ENCODE results near the gene APRT. TPM values are rescaled to one million over a fixed set of nuclear protein-coding genes. Genes with fewer than 3 reads are reported as not detected.

Gene APRT
- total and polyA plus RNA-seq, 5 experiments from 2014 or later, result 174 to 492 (median 428) TPM

GRCh38 chr16:88770461-88771293 is 41.1 kb downstream of the APRT start:
- DNase-seq, result peak; percentile 35 to 77 (median 48)
- peak overlapping the region; percentile 36 to 68 (median 58) for H3K4me3 Mint-ChIP-seq
- no peaks in the 10 kb centered on the region for H3K36me3 Mint-ChIP-seq
- no peaks in the 10 kb centered on the region for H3K27me3 Mint-ChIP-seq
- ATAC-seq, result peak; percentile 95
- peak overlapping the region; percentile 66 to 91 (median 84) for H3K27ac Mint-ChIP-seq
- POLR2A ChIA-PET, result interaction anchor here (0.6 to 6.2 kb wide), 10 partner anchors 8 to 132 kb away, joined by 3 to 51 read pairs (median 3); partner anchors contain the start of genes IL17C and PIEZO1
- H3K9me3 Mint-ChIP-seq, result no peaks in the 10 kb centered on the region
- peaks cover 8 to 39% (median 35%) of the 10 kb centered on the region in 4 donors for H3K4me1 Mint-ChIP-seq

- ATAC-seq (peak in 1 of 2 donors; percentile 31), DNase-seq (peak in 1 of 10 donors; percentile 28)
- Mint-ChIP-seq H3K9me3 (no peaks in the 10 kb centered on the region), H3K4me1 (peaks cover 8 to 39% (median 35%) of the 10 kb centered on the region in 4 donors), H3K36me3 (no peaks in the 10 kb centered on the region), H3K4me3 (peak overlapping the region in 5 of 10 donors; percentile 18 to 68 (median 56)), H3K27me3 (no peaks in the 10 kb centered on the region), H3K27ac (peak overlapping the region in 4 of 10 donors; percentile 38 to 69 (median 56))
- POLR2A ChIA-PET, result interaction anchor here (0.6 to 6.2 kb wide), 9 partner anchors 10 to 1021 kb away, joined by 3 to 51 read pairs (median 3); partner anchors contain the start of gene PIEZO1
Observed at GRCh38 chr16:88769617-88770460, 41.9 kb downstream of the APRT start.

GRCh38 chr16:88768071-88768783 is 43.5 kb downstream of the APRT start:
- Mint-ChIP-seq H3K4me3 (no peak overlapping the region), H3K36me3 (peaks cover 0 to 2% (median 0%) of the 10 kb centered on the region in 3 donors), H3K27ac (no peak overlapping the region), H3K27me3 (no peaks in the 10 kb centered on the region), H3K4me1 (peaks cover 10 to 41% (median 37%) of the 10 kb centered on the region in 4 donors), H3K9me3 (no peaks in the 10 kb centered on the region)
- ATAC-seq (no peak), DNase-seq (no peak)
- POLR2A ChIA-PET, result interaction anchor here (1.2 to 6.2 kb wide), 2 partner anchors 14 to 23 kb away, joined by 3 to 51 read pairs; partner anchors contain the start of gene PIEZO1

- no peak for ATAC-seq
- H3K27ac Mint-ChIP-seq, result peak overlapping the region in 2 of 10 donors; percentile 24 to 38
- POLR2A ChIA-PET, result interaction anchor here (1.2 to 6.2 kb wide), 2 partner anchors 15 to 22 kb away, joined by 3 to 51 read pairs; partner anchors contain the start of gene PIEZO1
- no peaks in the 10 kb centered on the region for H3K27me3 Mint-ChIP-seq
- no peak for DNase-seq
- H3K9me3 Mint-ChIP-seq, result no peaks in the 10 kb centered on the region
- H3K36me3 Mint-ChIP-seq, result peaks cover 0 to 3% (median 0%) of the 10 kb centered on the region in 3 donors
- peak overlapping the region in 2 of 10 donors; percentile 19 to 29 for H3K4me3 Mint-ChIP-seq
- H3K4me1 Mint-ChIP-seq, result peaks cover 10 to 41% (median 37%) of the 10 kb centered on the region in 4 donors
Observed at GRCh38 chr16:88767546-88768070, 44.1 kb downstream of the APRT start.

- Mint-ChIP-seq H3K27me3 (no peaks in the 10 kb centered on the region), H3K36me3 (peaks cover 0 to 3% (median 0%) of the 10 kb centered on the region in 3 donors), H3K27ac (peak overlapping the region in 2 of 10 donors; percentile 35 to 38), H3K4me3 (no peak overlapping the region), H3K9me3 (no peaks in the 10 kb centered on the region), H3K4me1 (peaks cover 10 to 41% (median 37%) of the 10 kb centered on the region in 4 donors)
- DNase-seq, result no peak
- no peak for ATAC-seq
- POLR2A ChIA-PET, result interaction anchor here (1.1 to 6.2 kb wide), 3 partner anchors 15 to 22 kb away, joined by 3 to 51 read pairs (median 3); partner anchors contain the start of gene PIEZO1
Observed at GRCh38 chr16:88766975-88767374, 44.8 kb downstream of the APRT start.

GRCh38 chr16:88764913-88765349 is 46.8 kb downstream of the APRT start:
- ATAC-seq (no peak), DNase-seq (no peak)
- POLR2A ChIA-PET, result interaction anchor here (0.7 kb wide), 1 partner anchor 148 kb away, joined by 4 read pairs; no protein-coding TSS in a partner anchor
- H3K4me1 Mint-ChIP-seq, result peaks cover 9 to 33% (median 25%) of the 10 kb centered on the region in 4 donors
- H3K36me3 Mint-ChIP-seq, result peaks cover 0 to 3% (median 0%) of the 10 kb centered on the region in 3 donors
- H3K4me3 Mint-ChIP-seq, result no peak overlapping the region
- H3K9me3 Mint-ChIP-seq, result no peaks in the 10 kb centered on the region
- no peak overlapping the region for H3K27ac Mint-ChIP-seq
- H3K27me3 Mint-ChIP-seq, result no peaks in the 10 kb centered on the region

- no peak overlapping the region for H3K27ac Mint-ChIP-seq
- no peak for ATAC-seq
- no peaks in the 10 kb centered on the region for H3K27me3 Mint-ChIP-seq
- H3K4me3 Mint-ChIP-seq, result no peak overlapping the region
- DNase-seq, result no peak
- no peaks in the 10 kb centered on the region for H3K9me3 Mint-ChIP-seq
- peaks cover 10 to 30% (median 23%) of the 10 kb centered on the region in 4 donors for H3K4me1 Mint-ChIP-seq
- POLR2A ChIA-PET, result interaction anchor here (4.0 kb wide), 1 partner anchor 19 kb away, joined by 15 read pairs; no protein-coding TSS in a partner anchor
- peaks cover 0 to 3% (median 0%) of the 10 kb centered on the region in 3 donors for H3K36me3 Mint-ChIP-seq
Observed at GRCh38 chr16:88764080-88764479, 47.6 kb downstream of the APRT start.

GRCh38 chr16:88763502-88764053 is 48.1 kb downstream of the APRT start:
- POLR2A ChIA-PET, result interaction anchor here (4.0 kb wide), 1 partner anchor 18 kb away, joined by 15 read pairs; no protein-coding TSS in a partner anchor
- ATAC-seq (no peak), DNase-seq (no peak)
- no peaks in the 10 kb centered on the region for H3K27me3 Mint-ChIP-seq
- no peaks in the 10 kb centered on the region for H3K9me3 Mint-ChIP-seq
- peaks cover 0 to 3% (median 0%) of the 10 kb centered on the region in 3 donors for H3K36me3 Mint-ChIP-seq
- H3K4me3 Mint-ChIP-seq, result no peak overlapping the region
- H3K27ac Mint-ChIP-seq, result no peak overlapping the region
- H3K4me1 Mint-ChIP-seq, result peaks cover 12 to 31% (median 24%) of the 10 kb centered on the region in 4 donors

GRCh38 chr16:88762941-88763340 is 48.8 kb downstream of the APRT start:
- POLR2A ChIA-PET, result interaction anchor here (1.2 to 4.0 kb wide), 3 partner anchors 8 to 30 kb away, joined by 3 to 15 read pairs (median 6); no protein-coding TSS in a partner anchor
- Mint-ChIP-seq H3K27me3 (no peaks in the 10 kb centered on the region), H3K4me3 (no peak overlapping the region), H3K27ac (no peak overlapping the region), H3K9me3 (no peaks in the 10 kb centered on the region), H3K4me1 (peaks cover 12 to 37% (median 26%) of the 10 kb centered on the region in 4 donors), H3K36me3 (peaks cover 0 to 3% (median 0%) of the 10 kb centered on the region in 3 donors)
- DNase-seq, result no peak
- no peak for ATAC-seq

GRCh38 chr16:88762258-88762870 is 49.4 kb downstream of the APRT start:
- DNase-seq (no peak), ATAC-seq (no peak)
- Mint-ChIP-seq H3K36me3 (peaks cover 0 to 3% (median 0%) of the 10 kb centered on the region in 3 donors), H3K9me3 (no peaks in the 10 kb centered on the region), H3K27ac (no peak overlapping the region), H3K4me1 (peaks cover 11 to 33% (median 23%) of the 10 kb centered on the region in 4 donors), H3K4me3 (no peak overlapping the region), H3K27me3 (no peaks in the 10 kb centered on the region)
- POLR2A ChIA-PET, result interaction anchor here (1.0 to 4.0 kb wide), 4 partner anchors 9 to 40 kb away, joined by 3 to 15 read pairs (median 4); no protein-coding TSS in a partner anchor
